ENCODE results near the gene TEX51. TPM values are rescaled to one million over a fixed set of nuclear protein-coding genes. Genes with fewer than 3 reads are reported as not detected.

The TEX51 gene
- total RNA-seq, 6 experiments from 2014 or later: 0.66 TPM; not detected in 5

- H3K9me3 ChIP-seq: no peaks in the 10 kb centered on the region
- TF ChIP-seq, protein P1, sequence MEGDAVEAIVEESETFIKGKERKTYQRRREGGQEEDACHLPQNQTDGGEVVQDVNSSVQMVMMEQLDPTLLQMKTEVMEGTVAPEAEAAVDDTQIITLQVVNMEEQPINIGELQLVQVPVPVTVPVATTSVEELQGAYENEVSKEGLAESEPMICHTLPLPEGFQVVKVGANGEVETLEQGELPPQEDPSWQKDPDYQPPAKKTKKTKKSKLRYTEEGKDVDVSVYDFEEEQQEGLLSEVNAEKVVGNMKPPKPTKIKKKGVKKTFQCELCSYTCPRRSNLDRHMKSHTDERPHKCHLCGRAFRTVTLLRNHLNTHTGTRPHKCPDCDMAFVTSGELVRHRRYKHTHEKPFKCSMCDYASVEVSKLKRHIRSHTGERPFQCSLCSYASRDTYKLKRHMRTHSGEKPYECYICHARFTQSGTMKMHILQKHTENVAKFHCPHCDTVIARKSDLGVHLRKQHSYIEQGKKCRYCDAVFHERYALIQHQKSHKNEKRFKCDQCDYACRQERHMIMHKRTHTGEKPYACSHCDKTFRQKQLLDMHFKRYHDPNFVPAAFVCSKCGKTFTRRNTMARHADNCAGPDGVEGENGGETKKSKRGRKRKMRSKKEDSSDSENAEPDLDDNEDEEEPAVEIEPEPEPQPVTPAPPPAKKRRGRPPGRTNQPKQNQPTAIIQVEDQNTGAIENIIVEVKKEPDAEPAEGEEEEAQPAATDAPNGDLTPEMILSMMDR (IDR thresholded peaks at IDR 0.05): no peak
- no peak for TF ChIP-seq POLR2A (IDR thresholded peaks at IDR 0.05)
- intact Hi-C loops (cut with DNase I): no loop called here
- no peak overlapping the region for H3K27ac ChIP-seq
- DNase-seq (no peak), ATAC-seq (no peak)
- no peaks in the 10 kb centered on the region for H3K4me1 ChIP-seq
- no peaks in the 10 kb centered on the region for H3K36me3 ChIP-seq
- whole genome bisulfite sequencing (ENCODE audit: insufficient coverage, low coverage, low lambda C conversion rate, missing lambda C conversion rate): 20% methylated on average over 1 of the region's 3 CpGs
- no peak overlapping the region for H3K4me3 ChIP-seq
- H3K27me3 ChIP-seq: no peaks in the 10 kb centered on the region
Observed at GRCh38 chr2:126857502-126857901, 41.2 kb upstream of the TEX51 start.

- no peak overlapping the region for H3K27ac ChIP-seq
- no peaks in the 10 kb centered on the region for H3K4me1 ChIP-seq
- no peaks in the 10 kb centered on the region for H3K36me3 ChIP-seq
- H3K27me3 ChIP-seq: no peaks in the 10 kb centered on the region
- no peak for TF ChIP-seq POLR2A (IDR thresholded peaks at IDR 0.05)
- TF ChIP-seq, protein P1 (IDR thresholded peaks at IDR 0.05): no peak
- H3K9me3 ChIP-seq: no peaks in the 10 kb centered on the region
- H3K4me3 ChIP-seq: no peak overlapping the region
- intact Hi-C loops (cut with DNase I): no loop called here
- no peak for DNase-seq
- WGBS (ENCODE audit: insufficient coverage, low coverage, low lambda C conversion rate, missing lambda C conversion rate): 73% methylated on average over 2 of the region's 4 CpGs
- ATAC-seq: no peak
Observed at GRCh38 chr2:126858013-126858412, 40.7 kb upstream of the TEX51 start.

DNA sequence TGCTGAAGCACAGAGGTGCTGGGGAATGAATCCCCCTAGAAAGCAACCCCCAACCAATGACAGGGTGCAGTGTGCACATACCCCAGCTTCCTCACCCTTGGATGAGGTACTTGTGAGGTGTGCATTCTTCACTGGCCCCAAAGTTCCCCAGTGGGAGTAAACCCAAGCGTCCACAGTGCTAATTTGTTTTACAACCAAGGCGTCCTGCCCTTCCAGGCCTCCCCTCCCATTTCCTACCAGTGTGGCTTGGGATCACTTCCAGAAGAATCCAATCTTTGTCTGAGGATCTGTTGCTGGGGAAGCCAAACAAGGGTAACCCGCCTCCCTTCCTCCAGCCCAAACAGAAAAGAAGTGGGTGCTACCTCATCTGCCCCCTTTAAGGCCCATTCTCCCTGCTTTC, 40.3 kb upstream of the TEX51 start:
- Histone ChIP-seq H3K9me3 (no peaks in the 10 kb centered on the region), H3K4me3 (no peak overlapping the region), H3K4me1 (no peaks in the 10 kb centered on the region), H3K27me3 (no peaks in the 10 kb centered on the region), H3K36me3 (no peaks in the 10 kb centered on the region), H3K27ac (no peak overlapping the region)
- DNase-seq (no peak), ATAC-seq (no peak)
- WGBS (ENCODE audit: insufficient coverage, low coverage, low lambda C conversion rate, missing lambda C conversion rate): 60% methylated on average over 2 of the region's 3 CpGs
- intact Hi-C loops (cut with DNase I): no loop called here
- no peak for TF ChIP-seq POLR2A (IDR thresholded peaks at IDR 0.05)
- TF ChIP-seq, protein P1 (IDR thresholded peaks at IDR 0.05): no peak

GRCh38 chr2:126858991-126859390, 39.7 kb upstream of the TEX51 start:
- Histone ChIP-seq H3K36me3 (no peaks in the 10 kb centered on the region), H3K27me3 (no peaks in the 10 kb centered on the region), H3K9me3 (no peaks in the 10 kb centered on the region), H3K4me1 (no peaks in the 10 kb centered on the region), H3K4me3 (no peak overlapping the region), H3K27ac (no peak overlapping the region)
- WGBS (ENCODE audit: insufficient coverage, low coverage, low lambda C conversion rate, missing lambda C conversion rate): 34% methylated on average over 5 of the region's 5 CpGs
- DNase-seq: no peak
- ATAC-seq: no peak
- TF ChIP-seq, protein P1 (IDR thresholded peaks at IDR 0.05): no peak
- TF ChIP-seq POLR2A (IDR thresholded peaks at IDR 0.05): no peak
- intact Hi-C loops (cut with DNase I): no loop called here

GRCh38 chr2:126859631-126860030, 39.1 kb upstream of the TEX51 start:
- H3K36me3 ChIP-seq: no peaks in the 10 kb centered on the region
- H3K4me1 ChIP-seq: no peaks in the 10 kb centered on the region
- H3K27me3 ChIP-seq: no peaks in the 10 kb centered on the region
- no peak for TF ChIP-seq POLR2A (IDR thresholded peaks at IDR 0.05)
- TF ChIP-seq, protein P1 (IDR thresholded peaks at IDR 0.05): no peak
- no peak overlapping the region for H3K4me3 ChIP-seq
- H3K9me3 ChIP-seq: no peaks in the 10 kb centered on the region
- intact Hi-C loops (cut with DNase I): no loop called here
- no peak for DNase-seq
- no peak overlapping the region for H3K27ac ChIP-seq
- ATAC-seq: no peak

Data from right lobe of liver (tissue), 6 donors.